Measurements from ENCODE around the gene PTGDR. TPM values are rescaled to one million over a fixed set of nuclear protein-coding genes. Genes with fewer than 3 reads are reported as not detected.

PTGDR gene
- total and polyA plus RNA-seq, 12 donors, result 0.06 to 3.5 (median 0.47) TPM; not detected in 2

DNA sequence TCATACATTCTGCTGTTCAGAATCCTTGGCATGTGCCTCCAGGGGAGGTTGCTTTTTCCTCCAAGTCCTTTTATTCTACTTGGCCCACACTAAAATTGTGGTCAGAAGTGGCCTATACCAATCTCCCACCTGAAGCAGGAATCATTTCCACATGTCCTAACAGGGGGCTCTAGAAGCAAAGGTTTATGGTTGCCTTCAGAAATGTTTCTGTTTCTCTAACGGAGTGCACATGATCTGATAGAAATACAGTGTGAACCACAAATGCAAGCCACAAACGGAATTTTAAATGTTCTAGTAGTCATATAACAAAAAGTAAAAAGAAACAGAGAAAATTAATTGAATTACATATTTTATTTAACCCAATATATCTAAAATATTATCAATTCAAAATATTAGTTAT lies 50.6 kb downstream of the PTGDR start:
- Histone ChIP-seq H3K4me3 (no peak overlapping the region), H3K27ac (no peak overlapping the region), H3K27me3 (peaks cover 8% of the 10 kb centered on the region), H3K9me3 (replicated peaks in 1 of 3) (no peaks in the 10 kb centered on the region), H3K36me3 (replicated peaks in 1 of 2) (no peaks in the 10 kb centered on the region), H3K4me1 (replicated peaks in 1 of 2) (peaks cover 0 to 19% of the 10 kb centered on the region in 2 donors)
- no peak for DNase-seq
- intact Hi-C loops (cut with DNase I), result no loop called here
- TF ChIP-seq, protein P1, sequence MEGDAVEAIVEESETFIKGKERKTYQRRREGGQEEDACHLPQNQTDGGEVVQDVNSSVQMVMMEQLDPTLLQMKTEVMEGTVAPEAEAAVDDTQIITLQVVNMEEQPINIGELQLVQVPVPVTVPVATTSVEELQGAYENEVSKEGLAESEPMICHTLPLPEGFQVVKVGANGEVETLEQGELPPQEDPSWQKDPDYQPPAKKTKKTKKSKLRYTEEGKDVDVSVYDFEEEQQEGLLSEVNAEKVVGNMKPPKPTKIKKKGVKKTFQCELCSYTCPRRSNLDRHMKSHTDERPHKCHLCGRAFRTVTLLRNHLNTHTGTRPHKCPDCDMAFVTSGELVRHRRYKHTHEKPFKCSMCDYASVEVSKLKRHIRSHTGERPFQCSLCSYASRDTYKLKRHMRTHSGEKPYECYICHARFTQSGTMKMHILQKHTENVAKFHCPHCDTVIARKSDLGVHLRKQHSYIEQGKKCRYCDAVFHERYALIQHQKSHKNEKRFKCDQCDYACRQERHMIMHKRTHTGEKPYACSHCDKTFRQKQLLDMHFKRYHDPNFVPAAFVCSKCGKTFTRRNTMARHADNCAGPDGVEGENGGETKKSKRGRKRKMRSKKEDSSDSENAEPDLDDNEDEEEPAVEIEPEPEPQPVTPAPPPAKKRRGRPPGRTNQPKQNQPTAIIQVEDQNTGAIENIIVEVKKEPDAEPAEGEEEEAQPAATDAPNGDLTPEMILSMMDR (IDR thresholded peaks at IDR 0.05), result no peak
- TF ChIP-seq POLR2A (IDR thresholded peaks at IDR 0.05), result no peak
- 54 to 79% (median 70%) methylated on average over 2 of the region's 2 CpGs for WGBS, 4 donors

DNA sequence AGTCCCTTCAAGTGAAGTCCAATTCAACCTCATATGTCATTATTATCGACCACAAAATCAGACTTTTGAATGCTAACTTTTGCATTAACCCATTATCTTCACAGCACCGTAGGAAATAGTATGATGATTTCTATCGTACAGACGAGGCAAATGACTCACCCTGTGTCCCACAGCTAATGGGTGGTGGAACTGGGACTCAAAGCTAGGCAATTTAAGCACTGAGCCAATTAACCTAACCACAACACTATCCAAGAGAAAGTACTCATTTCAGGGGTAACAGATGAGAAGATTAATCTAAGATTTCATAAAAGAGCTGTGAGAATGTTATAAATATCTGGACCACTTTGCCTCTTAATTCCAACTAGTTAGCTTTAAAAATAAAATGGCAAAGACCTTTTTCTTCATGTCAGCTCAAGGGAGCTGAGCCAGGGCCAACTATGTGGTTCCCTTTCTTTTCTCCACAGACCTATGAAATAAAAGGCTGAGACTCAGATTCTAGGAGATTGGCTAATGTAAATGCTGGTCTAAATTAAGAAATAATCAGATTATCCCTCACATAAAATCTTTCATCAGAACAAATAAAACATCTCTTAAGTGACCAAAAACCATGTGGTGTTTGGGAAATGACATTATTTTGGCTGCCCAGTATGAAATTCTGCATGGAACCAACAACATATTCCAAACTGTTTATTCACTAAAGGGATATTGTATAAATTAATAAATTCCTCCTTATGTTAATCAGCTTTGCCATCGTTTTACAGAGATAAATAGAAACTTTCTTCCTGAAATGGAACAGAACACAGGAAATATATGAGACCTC lies 51.5 kb downstream of the PTGDR start:
- Histone ChIP-seq H3K4me1 (replicated peaks in 1 of 2) (peaks cover 0 to 9% of the 10 kb centered on the region in 2 donors), H3K36me3 (replicated peaks in 1 of 2) (no peaks in the 10 kb centered on the region), H3K27me3 (peaks cover 8% of the 10 kb centered on the region), H3K27ac (no peak overlapping the region), H3K9me3 (replicated peaks in 1 of 3) (no peaks in the 10 kb centered on the region), H3K4me3 (no peak overlapping the region)
- TF ChIP-seq, protein P1 (IDR thresholded peaks at IDR 0.05), result no peak
- no peak for TF ChIP-seq POLR2A (IDR thresholded peaks at IDR 0.05)
- no peak for DNase-seq
- 58 to 62% (median 59%) methylated on average over 5 of the region's 5 CpGs for WGBS, 4 donors
- intact Hi-C loops (cut with DNase I), result no loop called here

DNA sequence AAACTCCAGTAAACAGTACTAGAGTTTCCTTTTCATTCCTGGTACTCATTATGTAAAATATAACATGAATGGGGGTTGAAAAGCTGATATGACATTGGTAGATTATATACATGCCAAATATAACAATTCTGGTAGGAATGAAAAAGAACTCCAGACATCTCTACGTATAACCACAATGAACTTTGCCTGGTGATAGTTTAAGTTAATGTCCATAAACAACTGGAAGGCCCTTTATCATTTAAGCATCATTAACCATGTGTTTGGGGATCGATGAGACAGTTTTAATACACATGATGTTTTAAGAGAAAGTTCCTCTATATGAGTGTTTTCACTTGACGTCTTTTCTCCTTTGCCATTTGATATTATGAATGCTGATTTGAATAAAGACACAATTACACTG lies 52.4 kb downstream of the PTGDR start:
- no peak for DNase-seq
- Histone ChIP-seq H3K9me3 (replicated peaks in 1 of 3) (no peaks in the 10 kb centered on the region), H3K36me3 (replicated peaks in 1 of 2) (no peaks in the 10 kb centered on the region), H3K27me3 (peaks cover 7% of the 10 kb centered on the region), H3K4me1 (replicated peaks in 1 of 2) (peaks cover 0 to under 1% of the 10 kb centered on the region in 2 donors), H3K4me3 (no peak overlapping the region), H3K27ac (no peak overlapping the region)
- intact Hi-C loops (cut with DNase I), result no loop called here
- TF ChIP-seq, protein P1 (IDR thresholded peaks at IDR 0.05), result no peak
- no peak for TF ChIP-seq POLR2A (IDR thresholded peaks at IDR 0.05)
- 76 to 83% (median 80%) methylated on average over 3 of the region's 3 CpGs for WGBS, 4 donors

DNA sequence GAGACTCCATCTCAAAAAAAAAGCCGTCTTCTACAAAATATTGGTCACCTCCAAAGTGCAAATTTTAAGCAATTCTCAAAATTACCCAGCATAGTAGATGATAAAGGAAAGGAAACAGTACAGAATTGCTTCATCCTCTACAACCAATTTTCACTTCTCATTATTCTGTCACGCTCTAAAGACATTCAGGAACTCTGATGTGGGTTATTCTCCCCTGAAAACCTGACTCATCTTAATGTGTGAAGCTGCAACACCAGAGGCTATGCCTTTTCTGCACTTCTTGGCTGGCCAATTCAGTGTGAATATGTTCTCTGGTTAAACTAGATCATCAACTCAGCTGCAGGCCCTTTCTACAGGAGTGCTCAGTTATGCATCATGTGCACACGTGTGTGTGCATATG lies 57.6 kb downstream of the PTGDR start:
- Histone ChIP-seq H3K27ac (no peak overlapping the region), H3K4me1 (replicated peaks in 1 of 2) (peaks cover 0 to 14% of the 10 kb centered on the region in 2 donors), H3K27me3 (no peaks in the 10 kb centered on the region), H3K9me3 (replicated peaks in 1 of 3) (no peaks in the 10 kb centered on the region), H3K4me3 (no peak overlapping the region), H3K36me3 (replicated peaks in 1 of 2) (no peaks in the 10 kb centered on the region)
- TF ChIP-seq POLR2A (IDR thresholded peaks at IDR 0.05), result no peak
- TF ChIP-seq, protein P1 (IDR thresholded peaks at IDR 0.05), result no peak
- WGBS, 4 donors, result 55 to 73% (median 68%) methylated on average over 3 of the region's 3 CpGs
- no peak for DNase-seq
- intact Hi-C loops (cut with DNase I), result no loop called here
